HEK293T (cell line): ENCODE measurements around the gene ASCC1.
A peak's percentile ranks its signal among the peaks of the same experiment; 100 is the strongest.

Experiments used
- CTCF ChIA-PET: fragments of 350-600 bp; formaldehyde crosslinking; extraction: SDS; loops from one replicate; lab custom pipeline; 2021; ENCODE audit warnings: antibody characterized with exemption, inconsistent platforms; lab: Yijun Ruan, JAX
- POLR2A ChIA-PET: fragments of 350-600 bp; formaldehyde crosslinking; extraction: SDS; loops from one replicate; lab custom pipeline; 2020; ENCODE audit warnings: antibody characterized with exemption, inconsistent platforms; lab: Yijun Ruan, JAX
- DNase-seq: peaks from one replicate; pipeline ENCODE4 v3.0.0; 2012; ENCODE audit warnings: mixed read lengths; ENCODE audit errors: extremely low spot score
- ARNT ChIP-seq: fragments of 450-650 bp; IDR thresholded peaks from 2 replicates; pipeline ENCODE4 v1.6.1; 2017; ENCODE audit warnings: mild to moderate bottlenecking
- BHLHE40 ChIP-seq: fragments of 450-650 bp; IDR thresholded peaks from 2 replicates; pipeline ENCODE4 v1.6.1; 2016; ENCODE audit warnings: mild to moderate bottlenecking, moderate library complexity, borderline replicate concordance
- CTBP1 ChIP-seq: fragments of 450-650 bp; IDR thresholded peaks from 2 replicates; pipeline ENCODE4 v1.6.1; 2016; ENCODE audit warnings: borderline replicate concordance
- ELF4 ChIP-seq: fragments of 450-650 bp; IDR thresholded peaks from 2 replicates; pipeline ENCODE4 v1.6.1; 2017; ENCODE audit warnings: antibody characterized with exemption
- FOXA1 ChIP-seq: fragments of 450-650 bp; IDR thresholded peaks from 2 replicates; pipeline ENCODE4 v1.6.1; 2016; ENCODE audit warnings: mild to moderate bottlenecking
- FOXK2 ChIP-seq: fragments of 450-650 bp; IDR thresholded peaks from 2 replicates; pipeline ENCODE4 v1.6.1; 2016; ENCODE audit warnings: mild to moderate bottlenecking
- FOXM1 ChIP-seq: fragments of 450-650 bp; IDR thresholded peaks from 2 replicates; pipeline ENCODE4 v1.6.1; 2017; ENCODE audit warnings: mild to moderate bottlenecking, borderline replicate concordance
- HDGF ChIP-seq: fragments of 450-650 bp; IDR thresholded peaks from 2 replicates; pipeline ENCODE4 v1.6.1; 2017; ENCODE audit warnings: antibody characterized with exemption, borderline replicate concordance
- L3MBTL2 ChIP-seq: fragments of 450-650 bp; conservative IDR thresholded peaks from 2 replicates; pipeline ENCODE4 v1.6.1; 2016; ENCODE audit warnings: mild to moderate bottlenecking
- LEF1 ChIP-seq: fragments of 450-650 bp; IDR thresholded peaks from 2 replicates; pipeline ENCODE4 v1.6.1; 2017; ENCODE audit warnings: mild to moderate bottlenecking, borderline replicate concordance
- NFRKB ChIP-seq: fragments of 450-650 bp; IDR thresholded peaks from 2 replicates; pipeline ENCODE4 v1.6.1; 2016; ENCODE audit warnings: mild to moderate bottlenecking, moderate library complexity
- PKNOX1 ChIP-seq: fragments of 450-650 bp; IDR thresholded peaks from 2 replicates; pipeline ENCODE4 v1.6.1; 2016
- SP1 ChIP-seq: fragments of 450-650 bp; IDR thresholded peaks from 2 replicates; pipeline ENCODE4 v1.6.1; 2017
- SUZ12 ChIP-seq: fragments of 450-650 bp; IDR thresholded peaks from 2 replicates; pipeline ENCODE4 v1.6.1; 2016; ENCODE audit warnings: mild to moderate bottlenecking
- TARDBP ChIP-seq: fragments of 450-650 bp; IDR thresholded peaks from 2 replicates; pipeline ENCODE4 v1.6.1; 2016
- ZNF384 ChIP-seq: fragments of 450-650 bp; IDR thresholded peaks from 2 replicates; pipeline ENCODE4 v1.6.1; 2016

ASCC1 gene

GRCh38 chr10:72235544-72236279 lies 19.6 kb upstream of the ASCC1 start:
- CTCF ChIA-PET = interaction anchor here (1.4 kb wide), 1 partner anchor 187 kb away, joined by 4 read pairs; no protein-coding TSS in a partner anchor
- POLR2A ChIA-PET = interaction anchor here (0.7 to 3.5 kb wide), 4 partner anchors 38 to 86 kb away, joined by 3 to 32 read pairs (median 4); partner anchors contain the start of gene DDIT4
- TF ChIP-seq SUZ12 (no peak), PKNOX1 (no peak), ZNF384 (no peak), TARDBP (no peak), LEF1 (no peak), FOXM1 (no peak), HDGF (no peak), ELF4 (no peak), FOXA1 (no peak), ARNT (no peak), NFRKB (no peak), CTBP1 (no peak)
- DNase-seq = no peak

DNA sequence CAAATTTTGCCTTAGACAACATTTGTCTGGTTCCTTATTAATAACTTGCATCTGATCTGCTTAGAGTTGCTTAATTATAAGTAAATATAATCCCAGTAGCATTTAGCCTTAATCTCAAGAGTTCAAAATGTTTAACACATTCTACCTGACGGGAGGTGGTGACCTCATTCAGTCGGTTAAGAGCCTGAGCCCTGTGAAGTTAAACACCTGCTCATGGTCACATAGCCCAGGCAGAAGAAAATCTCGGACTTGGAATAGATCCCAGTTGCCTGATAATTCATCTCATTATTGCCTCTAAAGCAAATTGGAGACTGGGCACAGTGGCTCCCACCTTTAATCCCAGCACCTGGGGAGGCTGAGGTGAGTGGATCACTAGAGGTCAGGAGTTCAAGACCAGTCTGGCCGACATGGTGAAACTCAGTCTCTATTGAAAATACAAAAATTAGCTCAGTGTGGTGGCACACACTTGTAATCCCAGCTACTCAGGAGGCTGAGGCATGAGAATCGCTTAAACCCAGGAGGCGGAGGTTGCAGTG lies 18.6 kb upstream of the ASCC1 start:
- TF ChIP-seq ELF4 (no peak), L3MBTL2 (no peak), FOXA1 (no peak), BHLHE40 (no peak)
- ChIA-PET CTCF (no interaction called here), POLR2A (interaction anchor here (0.7 kb wide), 1 partner anchor 39 kb away, joined by 3 read pairs; no protein-coding TSS in a partner anchor)
- DNase-seq = no peak

GRCh38 chr10:72233621-72234020 lies 17.5 kb upstream of the ASCC1 start:
- DNase-seq = no peak
- TF ChIP-seq L3MBTL2 (no peak), TARDBP (no peak), FOXA1 (no peak), ELF4 (no peak), SP1 (no peak), SUZ12 (no peak), LEF1 (no peak), ARNT (no peak), CTBP1 (no peak), BHLHE40 (no peak), NFRKB (no peak), HDGF (no peak), PKNOX1 (no peak), FOXK2 (no peak), ZNF384 (no peak), FOXM1 (no peak)
- POLR2A ChIA-PET = interaction anchor here (0.9 kb wide), 1 partner anchor 42 kb away, joined by 3 read pairs; no protein-coding TSS in a partner anchor
- CTCF ChIA-PET = no interaction called here

- TF ChIP-seq FOXM1 (no peak), HDGF (no peak), LEF1 (no peak), SP1 (no peak), BHLHE40 (no peak), NFRKB (no peak), ELF4 (no peak), FOXA1 (no peak), PKNOX1 (peak; percentile 85)
- DNase-seq = no peak
- CTCF ChIA-PET = interaction anchor here (0.6 to 1.2 kb wide), 3 partner anchors 9 to 53 kb away, joined by 3 to 4 read pairs (median 4); no protein-coding TSS in a partner anchor
- POLR2A ChIA-PET = interaction anchor here (1.3 to 2.9 kb wide), 4 partner anchors 31 to 92 kb away, joined by 3 to 35 read pairs (median 9); partner anchors contain the start of gene DDIT4
Measured at GRCh38 chr10:72229261-72230251, 13.5 kb upstream of the ASCC1 start.

GRCh38 chr10:72228318-72228751 lies 12.3 kb upstream of the ASCC1 start:
- TF ChIP-seq SP1 = no peak
- no peak for TF ChIP-seq SUZ12
- TF ChIP-seq FOXA1 = no peak
- TF ChIP-seq FOXK2 = no peak
- peak; percentile 80 for TF ChIP-seq ARNT
- peak; percentile 91 for TF ChIP-seq PKNOX1
- TF ChIP-seq ZNF384 = no peak
- TF ChIP-seq L3MBTL2 = no peak
- no peak for TF ChIP-seq BHLHE40
- TF ChIP-seq FOXM1 = no peak
- TF ChIP-seq ELF4 = no peak
- 0 out of 2 replicates have a peak, but pooled peaks have one; percentile 26 for TF ChIP-seq LEF1
- TF ChIP-seq NFRKB = no peak
- no peak for TF ChIP-seq HDGF
- TF ChIP-seq CTBP1 = peak; percentile 92
- TF ChIP-seq TARDBP = no peak
- CTCF ChIA-PET = interaction anchor here (1.2 kb wide), 1 partner anchor 47 kb away, joined by 3 read pairs; no protein-coding TSS in a partner anchor
- peak; percentile 61 for DNase-seq
- POLR2A ChIA-PET = interaction anchor here (1.3 to 2.9 kb wide), 3 partner anchors 46 to 93 kb away, joined by 3 to 35 read pairs (median 11); partner anchors contain the start of gene DDIT4
